HG02763 (cell line): Measurements from ENCODE around the gene WDR48.

Experiments
- ATAC-seq: cut with Tn5 transposase; IDR thresholded peaks from one replicate; pipeline ENCODE4 v1.9.1; 2021; ENCODE audit warnings: mild to moderate bottlenecking, moderate library complexity; ENCODE audit not compliant: unreplicated experiment

The WDR48 gene

DNA sequence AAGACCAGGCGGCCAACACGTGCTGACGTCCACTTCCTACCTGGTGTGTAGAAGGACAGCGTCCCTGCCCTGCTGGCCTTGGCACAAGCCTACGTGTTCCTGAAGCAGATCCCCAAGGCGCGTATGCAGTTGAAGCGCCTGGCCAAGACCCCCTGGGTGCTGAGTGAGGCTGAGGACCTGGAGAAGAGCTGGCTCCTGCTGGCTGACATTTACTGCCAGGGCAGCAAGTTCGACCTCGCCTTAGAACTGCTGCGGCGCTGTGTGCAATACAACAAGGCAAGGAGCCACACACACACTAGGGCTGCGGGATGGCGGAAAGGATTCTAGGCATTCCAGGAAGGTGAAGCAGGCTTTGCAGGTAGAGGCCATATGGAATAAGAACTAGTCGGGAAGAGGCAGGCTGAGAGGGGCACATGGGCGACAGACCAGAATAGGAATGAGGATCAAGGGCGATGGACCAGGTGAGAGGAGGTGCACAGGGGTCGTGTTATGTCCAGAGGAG lies 85.7 kb downstream of the WDR48 start:
- no peak for ATAC-seq

DNA sequence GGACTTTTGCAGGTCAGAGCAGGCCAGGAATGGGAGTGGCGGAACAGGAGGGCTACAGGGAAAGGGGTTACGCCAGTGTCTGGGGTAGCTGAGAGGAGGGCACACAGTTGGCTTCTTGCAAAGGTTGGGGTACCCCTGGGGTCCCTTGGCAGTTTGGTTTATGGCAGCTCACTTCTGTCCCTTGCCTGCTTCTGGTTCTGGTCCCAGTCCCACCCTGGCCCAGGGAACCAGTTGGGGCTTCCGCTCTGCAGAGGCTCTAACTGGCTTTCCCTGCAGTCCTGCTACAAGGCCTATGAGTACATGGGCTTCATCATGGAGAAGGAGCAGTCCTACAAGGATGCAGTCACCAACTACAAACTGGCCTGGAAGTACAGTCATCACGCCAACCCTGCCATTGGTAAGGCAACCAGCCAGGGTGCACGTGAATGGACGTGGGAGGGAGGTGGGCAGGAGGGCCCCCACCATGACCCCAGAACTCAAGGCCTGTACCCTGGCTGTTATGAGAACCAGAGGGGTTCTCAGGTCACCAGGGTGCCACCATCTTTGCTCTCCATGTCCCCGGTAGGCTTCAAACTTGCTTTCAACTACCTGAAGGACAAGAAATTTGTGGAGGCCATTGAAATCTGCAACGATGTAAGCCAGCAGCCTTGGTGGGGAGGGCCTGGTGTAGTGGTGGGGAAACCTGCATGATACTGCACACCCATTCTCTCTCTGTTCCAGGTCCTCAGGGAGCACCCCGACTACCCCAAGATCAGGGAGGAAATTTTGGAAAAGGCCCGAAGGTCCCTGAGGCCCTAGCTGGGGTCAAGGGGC lies 86.4 kb downstream of the WDR48 start:
- ATAC-seq = no peak

DNA sequence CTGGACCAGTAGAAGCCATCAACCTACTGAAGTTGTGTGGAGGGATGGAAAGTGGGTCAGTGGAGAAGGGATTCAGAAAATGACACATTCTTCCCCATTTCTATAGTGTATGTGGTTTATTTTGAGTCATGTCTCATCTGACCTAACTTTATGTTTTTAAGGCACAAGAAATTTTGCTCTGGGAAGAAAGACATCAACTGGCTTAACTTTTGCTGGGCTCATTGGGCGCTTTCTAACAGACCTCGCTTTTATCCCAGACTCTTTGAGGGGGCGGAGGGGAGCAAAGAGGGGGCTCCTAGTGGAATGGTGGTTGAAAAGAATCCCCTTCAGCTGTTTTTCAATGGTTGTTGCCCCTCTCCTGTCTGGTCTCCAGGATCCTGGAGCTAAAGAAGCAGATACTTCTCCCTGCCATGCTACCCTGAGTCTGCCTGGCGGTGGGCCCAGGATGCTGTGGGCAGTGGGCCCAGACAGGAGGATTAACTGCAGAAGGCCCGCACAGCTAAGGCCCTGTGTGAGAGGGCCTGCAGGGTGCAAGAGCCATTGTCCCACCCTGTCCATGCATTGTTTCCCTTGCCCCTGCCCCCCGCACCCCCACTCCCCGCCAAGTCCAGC lies 87.1 kb downstream of the WDR48 start:
- ATAC-seq = no peak

DNA sequence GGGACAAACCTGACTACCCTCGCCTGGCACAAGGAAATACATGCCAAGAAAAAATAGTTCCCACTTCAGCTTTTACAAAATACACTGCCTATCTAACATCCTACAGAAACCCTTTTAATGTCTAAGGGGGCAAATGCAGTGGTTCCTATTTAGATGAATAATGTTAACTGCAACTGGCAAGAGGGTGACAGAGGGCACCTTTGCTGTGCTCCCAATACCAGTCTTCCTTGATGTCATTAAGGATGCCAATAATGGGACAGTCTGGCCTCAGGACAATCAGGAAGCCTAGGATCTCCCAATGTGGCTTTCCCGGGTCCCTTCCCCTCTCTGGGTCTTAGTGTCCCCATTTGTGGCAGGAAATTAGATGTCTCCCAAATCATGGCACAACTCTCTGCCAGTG lies 87.6 kb downstream of the WDR48 start:
- no peak for ATAC-seq

DNA sequence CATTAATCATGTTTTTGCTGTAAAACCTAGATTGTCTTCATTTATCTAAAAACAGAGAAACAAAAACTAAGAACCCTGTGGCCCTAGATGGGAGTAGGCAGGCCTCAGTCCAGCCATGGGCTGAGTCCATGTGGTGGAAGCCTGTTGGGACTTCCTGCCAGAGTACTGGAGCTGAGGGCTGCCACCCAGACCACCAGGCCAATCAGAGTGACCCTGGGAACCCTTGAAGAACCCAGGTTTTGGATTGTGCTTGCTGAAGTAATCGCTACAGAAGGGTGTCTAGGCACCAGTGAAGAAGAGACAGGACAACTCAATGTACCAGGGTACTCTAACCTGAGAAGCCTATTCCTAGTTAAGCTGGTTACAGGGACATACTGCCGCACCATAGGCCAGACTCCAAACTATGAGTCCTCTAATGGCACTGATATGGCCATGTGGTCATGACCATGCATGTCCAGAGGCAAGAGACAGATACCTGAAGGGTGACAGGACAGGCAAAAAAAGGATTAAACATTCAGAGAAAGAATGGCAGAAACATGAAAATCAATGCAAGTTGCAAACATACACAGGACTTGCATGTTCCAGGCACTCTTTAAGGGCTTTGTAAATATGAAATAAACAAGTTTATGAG lies 88.6 kb downstream of the WDR48 start:
- no peak for ATAC-seq

DNA sequence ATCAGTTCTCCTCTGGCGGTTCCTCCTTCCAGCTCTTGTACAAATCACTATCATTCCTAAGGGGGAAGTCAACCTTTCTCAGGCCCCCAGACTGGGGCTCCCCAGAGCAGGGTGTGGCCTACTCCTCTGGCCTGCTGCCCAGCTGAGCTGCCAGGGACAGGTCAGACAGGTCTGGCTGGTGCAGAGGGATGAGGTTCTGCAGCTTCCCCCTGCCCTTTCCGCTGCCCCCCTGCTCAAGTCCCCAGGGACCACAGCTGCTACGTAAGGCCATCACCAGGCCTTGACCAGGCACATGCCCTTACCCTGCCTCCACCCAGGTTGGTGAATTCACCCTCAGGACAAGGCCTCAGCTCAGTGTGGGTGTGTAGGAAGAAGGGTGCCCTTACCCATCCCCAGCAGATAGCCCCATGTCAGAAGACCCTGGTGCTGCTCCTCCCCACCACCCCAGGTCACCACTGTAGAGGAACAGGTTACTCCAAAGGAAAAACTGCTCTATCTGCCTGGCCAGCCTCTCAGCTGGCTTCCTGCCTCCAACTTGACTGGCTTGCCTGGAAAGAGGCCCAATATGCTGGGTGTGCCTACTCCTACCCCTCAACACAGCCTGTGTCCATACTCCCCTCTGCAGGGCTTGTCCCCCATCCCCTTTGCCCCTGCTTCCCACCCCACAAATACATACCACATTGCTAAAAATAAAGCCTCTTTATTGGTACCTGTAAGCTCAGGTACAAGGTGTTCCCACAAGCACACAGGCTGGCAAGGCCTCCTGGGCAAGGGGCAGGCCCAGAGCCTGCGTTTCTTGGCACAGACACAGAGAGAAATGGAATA lies 89.6 kb downstream of the WDR48 start:
- ATAC-seq = no peak

DNA sequence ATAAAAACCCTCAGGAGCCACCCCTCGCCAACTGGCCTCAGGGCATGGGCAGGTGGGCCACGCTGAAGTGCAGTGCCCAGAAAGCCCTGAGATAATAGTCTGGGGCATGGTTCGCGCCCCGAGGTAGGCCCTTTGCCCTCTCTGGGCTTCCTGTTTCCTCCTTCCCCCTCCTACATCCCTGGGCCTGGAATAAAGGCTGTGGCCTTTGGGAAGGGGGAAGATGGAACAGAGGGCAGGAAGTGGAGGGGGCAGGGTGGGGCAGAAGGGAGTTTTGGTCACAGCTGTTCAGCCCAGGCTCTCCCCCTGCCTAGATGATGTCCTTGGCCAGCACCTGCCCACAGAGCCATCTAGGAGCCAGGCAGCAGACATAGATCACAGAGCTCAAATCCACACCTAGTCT lies 90.3 kb downstream of the WDR48 start:
- ATAC-seq = no peak

DNA sequence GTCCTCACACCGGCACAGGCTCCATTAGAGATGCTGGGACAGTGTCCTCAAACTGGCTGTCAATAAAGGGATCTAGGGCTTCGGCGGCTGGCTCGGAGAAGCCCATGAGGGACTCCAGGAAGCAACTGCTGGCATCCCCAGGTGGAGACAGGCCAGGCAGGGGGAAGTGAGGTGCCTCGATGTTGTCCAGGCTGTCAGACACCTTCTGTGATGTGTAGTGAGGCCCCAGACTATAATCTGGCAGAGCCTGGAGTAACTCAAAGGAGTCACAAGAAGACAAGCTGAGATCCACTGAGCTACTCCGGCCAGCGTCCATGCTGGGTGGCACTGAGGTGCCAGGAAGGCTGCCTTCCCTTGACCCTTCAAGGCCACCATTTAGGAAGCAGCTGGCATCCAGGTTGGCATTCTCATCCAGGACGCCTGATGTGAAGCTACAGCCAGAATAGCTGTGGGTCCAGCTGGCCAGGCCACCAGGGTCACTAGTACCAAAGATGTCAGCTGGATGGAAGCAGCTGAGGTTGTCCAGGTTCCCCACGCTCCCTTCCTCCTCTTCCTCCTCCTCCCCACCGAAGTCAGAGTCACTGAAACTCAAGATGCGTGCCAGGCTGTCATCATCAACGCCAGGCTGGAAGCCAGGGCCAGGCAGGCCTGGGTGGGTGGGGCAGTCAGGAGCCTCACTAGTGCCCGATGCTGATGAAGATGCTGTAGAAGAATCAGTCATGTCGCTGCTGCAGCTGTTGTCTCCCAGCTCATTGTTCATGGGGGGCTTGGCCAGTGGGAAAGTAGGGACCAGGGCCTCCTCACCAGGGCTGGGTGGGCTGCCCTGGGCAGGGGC lies 91.5 kb downstream of the WDR48 start:
- ATAC-seq = no peak

DNA sequence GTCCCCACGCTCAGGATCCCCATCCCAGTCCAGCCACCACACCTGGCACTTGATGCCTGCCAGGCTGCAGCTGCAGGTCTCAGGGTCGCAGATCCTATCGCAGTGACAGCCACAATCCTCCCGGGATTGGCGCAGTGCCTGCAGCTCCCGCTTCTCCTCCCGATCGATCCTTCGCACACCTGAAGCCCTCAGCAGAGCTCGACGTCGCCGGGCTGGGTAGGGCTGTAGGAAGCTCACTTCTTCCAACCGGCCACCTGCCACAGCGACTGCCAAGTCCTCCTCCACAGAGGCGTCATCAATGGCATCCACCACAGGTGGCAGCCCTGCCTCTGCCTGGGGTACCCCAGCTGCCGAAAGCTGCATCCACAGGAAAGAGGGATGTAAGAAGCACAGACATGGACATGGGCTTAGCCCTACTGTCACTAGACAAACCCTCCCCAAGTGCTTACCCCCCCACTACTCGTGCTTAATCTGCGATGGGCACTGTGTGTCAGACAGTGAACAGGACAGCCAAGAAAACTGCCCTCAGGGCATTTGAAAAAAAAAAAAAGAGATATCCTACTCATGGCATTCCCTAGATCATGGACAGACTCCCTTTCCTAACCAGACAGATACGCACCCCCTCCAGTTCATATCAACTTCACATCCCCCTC lies 92.4 kb downstream of the WDR48 start:
- no peak for ATAC-seq

DNA sequence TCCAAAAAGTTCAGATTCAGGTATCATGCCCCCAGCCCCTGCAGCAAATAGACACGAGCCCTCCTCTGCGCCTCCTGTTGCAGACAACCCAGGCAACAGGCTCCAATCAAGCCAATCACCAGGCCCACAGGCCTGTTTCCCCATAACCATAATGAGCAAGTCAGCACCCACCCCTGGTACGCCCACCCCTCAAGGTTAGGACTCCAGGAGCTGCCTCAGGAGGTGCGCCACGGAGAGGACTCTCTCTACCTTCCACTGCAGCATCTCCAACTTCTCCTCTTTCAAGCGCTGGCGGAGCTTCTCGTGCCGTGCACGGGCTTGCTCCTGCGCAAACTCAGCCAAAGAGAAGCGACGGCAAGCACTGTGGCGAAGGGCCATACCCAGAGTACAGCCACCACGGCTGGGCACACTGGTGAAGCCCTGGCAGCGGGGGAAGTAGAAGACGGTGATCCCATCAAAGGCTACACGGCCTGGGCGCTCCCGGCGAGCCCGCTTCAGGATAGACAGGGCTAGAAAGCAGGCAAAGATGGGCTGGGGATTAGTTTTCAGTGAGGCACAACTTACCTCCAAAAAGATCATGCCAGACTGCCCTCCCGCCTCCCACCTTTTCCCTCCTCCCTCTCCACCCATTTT lies 93.0 kb downstream of the WDR48 start:
- ATAC-seq = no peak

DNA sequence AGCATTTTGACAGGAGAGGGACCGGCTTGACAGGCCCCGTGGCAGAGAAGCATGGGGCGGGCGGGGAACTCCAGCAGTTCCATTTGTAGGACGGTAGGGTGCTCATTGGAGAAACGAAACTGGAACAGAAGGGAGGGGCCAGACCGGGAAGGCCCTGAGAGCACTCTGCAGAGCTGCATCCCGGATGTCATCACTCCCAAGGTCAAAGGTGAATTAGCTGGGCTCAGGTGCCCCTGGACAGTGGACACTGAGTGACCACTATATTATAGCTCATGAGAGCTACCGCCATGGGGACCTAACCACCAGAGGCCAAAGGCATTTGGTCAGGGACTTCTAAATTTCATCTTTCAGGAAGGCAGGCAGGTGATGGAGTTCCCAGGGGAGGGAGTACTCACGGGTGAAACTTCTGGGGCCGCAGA lies 94.3 kb downstream of the WDR48 start:
- no peak for ATAC-seq
